ENCODE measurements around the gene MN1.
"Not testable (repeated sequence)": the region's sequence is repeated elsewhere in the genome, so short reads cannot be mapped to it uniquely, and the experiment has no call there.

MN1 gene

DNA sequence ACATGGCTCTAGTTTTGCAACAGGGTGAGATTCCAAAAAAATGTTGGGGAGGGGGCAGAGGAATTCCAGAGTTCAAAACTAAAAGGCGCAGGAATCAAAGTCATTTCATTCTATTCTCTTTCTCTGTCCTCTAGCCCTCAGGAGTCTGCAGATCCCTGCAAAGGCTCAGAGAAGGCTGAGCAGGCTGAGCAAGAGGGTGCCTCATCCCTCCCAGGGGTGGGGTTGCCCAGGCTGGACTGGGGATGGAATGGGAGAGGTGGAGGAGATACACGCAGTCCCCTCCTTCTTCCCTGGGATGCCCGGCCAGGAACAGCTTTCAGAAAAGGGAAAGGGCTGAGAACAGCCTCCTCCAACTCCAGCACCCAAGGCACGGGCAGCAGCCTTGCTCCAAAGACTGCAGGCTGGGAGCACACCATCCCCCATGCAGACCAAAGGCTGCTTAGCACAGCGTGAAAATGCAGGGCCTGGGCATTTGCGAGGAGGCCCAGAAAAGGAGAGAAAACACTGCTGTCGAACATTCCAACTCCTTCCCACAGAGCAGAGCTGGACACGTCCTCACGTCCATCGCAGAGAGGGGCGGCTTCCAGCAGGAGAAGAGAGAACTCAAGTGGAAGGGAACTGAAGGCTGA is 51.8 kb downstream of the MN1 start:
- DNase-seq (ENCODE audit: insufficient read length, low spot score) (no peak), FAIRE-seq (no peak)
- TF ChIP-seq TAF1 (IDR thresholded peaks at IDR 0.05; ENCODE audit: low read depth, low read length): no peak
- TF ChIP-seq PAX5 (IDR thresholded peaks at IDR 0.05; ENCODE audit: insufficient read depth, low read length, severe bottlenecking): no peak
- no peak for TF ChIP-seq POLR2AphosphoS5 (IDR thresholded peaks at IDR 0.05; ENCODE audit: low read depth, low read length)
- no peak for TF ChIP-seq SPI1 (IDR thresholded peaks at IDR 0.05; ENCODE audit: low read depth, low read length)
- TF ChIP-seq POLR2A (IDR thresholded peaks at IDR 0.05; ENCODE audit: low read depth, low read length): no peak
- TF ChIP-seq POU2F2 (IDR thresholded peaks at IDR 0.05; ENCODE audit: low read depth, low read length): no peak

DNA sequence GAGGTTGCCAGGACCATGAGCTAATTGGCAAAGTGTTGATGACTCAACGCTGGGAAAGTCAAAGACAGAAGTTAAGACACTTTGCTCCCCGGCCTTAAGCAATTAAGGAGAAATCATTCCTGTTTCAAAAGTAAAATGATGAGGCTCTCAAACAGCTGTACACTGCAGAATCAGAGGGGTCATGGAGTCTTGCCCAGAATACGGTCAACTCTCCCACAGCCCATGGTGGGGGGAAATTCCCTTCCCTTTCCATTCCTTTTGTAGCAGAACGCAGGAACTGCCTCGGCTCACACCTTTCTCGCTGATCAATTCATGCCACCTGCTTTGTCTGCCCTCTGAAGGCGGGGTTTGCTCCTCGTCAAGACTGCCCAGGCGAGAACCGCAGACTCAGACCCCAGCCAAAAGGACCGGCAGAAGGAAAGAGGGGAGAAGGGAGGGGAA is 52.8 kb downstream of the MN1 start:
- FAIRE-seq (no peak), DNase-seq (ENCODE audit: insufficient read length, low spot score) (no peak)
- TF ChIP-seq SPI1 (IDR thresholded peaks at IDR 0.05; ENCODE audit: low read depth, low read length) (no peak), POLR2A (IDR thresholded peaks at IDR 0.05; ENCODE audit: low read depth, low read length) (no peak), POU2F2 (IDR thresholded peaks at IDR 0.05; ENCODE audit: low read depth, low read length) (no peak), POLR2AphosphoS5 (IDR thresholded peaks at IDR 0.05; ENCODE audit: low read depth, low read length) (no peak), TAF1 (IDR thresholded peaks at IDR 0.05; ENCODE audit: low read depth, low read length) (no peak), PAX5 (IDR thresholded peaks at IDR 0.05; ENCODE audit: insufficient read depth, low read length, severe bottlenecking) (no peak)

DNA sequence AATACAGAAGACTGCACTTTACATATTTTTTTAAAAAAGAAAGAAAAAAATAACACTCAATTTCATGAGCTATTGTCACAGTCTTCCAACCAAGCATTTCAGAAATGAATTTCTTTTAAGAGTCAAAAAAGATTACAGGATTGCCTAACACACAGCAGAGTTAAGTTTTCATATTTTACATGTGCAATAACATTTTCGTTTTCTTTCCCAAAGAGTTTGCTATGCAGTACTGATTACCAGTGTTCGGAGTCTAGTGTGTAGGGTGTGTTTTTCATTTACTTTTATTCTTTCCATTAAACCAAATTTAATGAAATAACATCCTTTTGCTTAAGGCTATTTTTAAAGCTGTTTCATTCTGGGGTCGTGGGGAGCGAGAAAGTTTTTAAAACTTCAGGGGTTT is 53.2 kb downstream of the MN1 start:
- TF ChIP-seq SPI1 (IDR thresholded peaks at IDR 0.05; ENCODE audit: low read depth, low read length) (no peak), PAX5 (IDR thresholded peaks at IDR 0.05; ENCODE audit: insufficient read depth, low read length, severe bottlenecking) (no peak), TAF1 (IDR thresholded peaks at IDR 0.05; ENCODE audit: low read depth, low read length) (no peak), POU2F2 (IDR thresholded peaks at IDR 0.05; ENCODE audit: low read depth, low read length) (no peak), POLR2AphosphoS5 (IDR thresholded peaks at IDR 0.05; ENCODE audit: low read depth, low read length) (no peak), POLR2A (IDR thresholded peaks at IDR 0.05; ENCODE audit: low read depth, low read length) (no peak)
- FAIRE-seq: no peak
- DNase-seq (ENCODE audit: insufficient read length, low spot score): no peak

DNA sequence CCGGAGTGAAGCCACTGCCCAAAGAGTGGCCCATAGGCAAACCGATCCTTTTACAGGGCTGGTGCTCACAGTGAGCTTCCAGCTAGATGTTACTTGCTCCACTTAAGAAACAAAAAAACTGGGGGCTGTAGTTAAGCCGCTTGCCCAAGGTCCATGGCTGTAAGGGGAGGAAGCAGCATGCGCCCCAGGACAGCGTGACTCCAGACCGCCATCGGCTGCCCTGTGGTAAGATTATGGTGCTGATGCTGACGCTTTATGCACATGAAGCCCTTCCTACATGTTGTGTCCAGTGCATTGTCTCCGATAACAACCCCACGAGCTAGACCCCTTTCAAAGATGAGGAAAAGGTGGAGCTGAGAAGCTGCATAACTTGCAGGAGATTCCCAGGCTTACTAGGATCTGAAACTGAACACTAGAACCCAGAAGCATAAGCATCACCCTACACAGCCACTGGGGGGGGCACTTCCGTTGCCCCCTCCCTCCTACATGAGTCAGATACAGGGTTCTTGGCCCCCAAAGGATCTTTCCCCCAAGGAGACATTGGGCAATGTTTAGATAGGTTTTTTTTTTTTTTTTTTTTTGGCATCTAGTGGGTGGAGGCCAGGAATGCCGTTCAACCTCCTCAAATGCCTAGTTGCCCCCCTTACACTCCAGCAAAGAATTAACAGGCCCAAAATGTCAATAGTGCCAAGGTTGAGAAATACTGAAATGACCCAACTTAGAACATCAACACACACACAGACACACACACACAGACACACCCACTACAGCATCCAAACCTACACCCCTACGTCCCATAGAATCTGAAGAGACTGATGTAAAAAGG is 53.9 kb downstream of the MN1 start:
- FAIRE-seq (no peak), DNase-seq (ENCODE audit: insufficient read length, low spot score) (no peak)
- TF ChIP-seq POLR2A (IDR thresholded peaks at IDR 0.05; ENCODE audit: low read depth, low read length): no peak
- no peak for TF ChIP-seq POU2F2 (IDR thresholded peaks at IDR 0.05; ENCODE audit: low read depth, low read length)
- no peak for TF ChIP-seq TAF1 (IDR thresholded peaks at IDR 0.05; ENCODE audit: low read depth, low read length)
- no peak for TF ChIP-seq SPI1 (IDR thresholded peaks at IDR 0.05; ENCODE audit: low read depth, low read length)
- TF ChIP-seq PAX5 (IDR thresholded peaks at IDR 0.05; ENCODE audit: insufficient read depth, low read length, severe bottlenecking): no peak
- no peak for TF ChIP-seq POLR2AphosphoS5 (IDR thresholded peaks at IDR 0.05; ENCODE audit: low read depth, low read length)

DNA sequence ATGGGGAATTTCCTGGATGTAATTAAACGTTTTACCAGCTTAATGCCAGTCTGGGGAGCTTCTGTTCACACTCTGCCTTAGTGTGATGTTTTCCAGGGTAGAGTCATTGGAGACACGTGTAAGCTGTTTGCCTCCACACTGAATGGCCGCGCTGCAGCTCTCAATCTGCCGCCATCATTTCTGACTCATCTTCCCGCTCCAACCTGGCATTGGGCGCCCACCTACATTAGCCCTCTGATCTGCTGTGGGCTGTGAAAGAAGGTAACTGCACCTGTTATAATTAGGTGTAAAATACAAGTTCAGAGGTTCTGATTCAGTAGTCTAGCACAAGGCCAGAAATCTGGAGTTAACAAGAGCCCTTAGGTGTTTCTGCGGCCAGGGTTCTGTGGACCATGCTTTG is 54.6 kb downstream of the MN1 start:
- no peak for TF ChIP-seq POU2F2 (IDR thresholded peaks at IDR 0.05; ENCODE audit: low read depth, low read length)
- TF ChIP-seq SPI1 (IDR thresholded peaks at IDR 0.05; ENCODE audit: low read depth, low read length): no peak
- no peak for TF ChIP-seq PAX5 (IDR thresholded peaks at IDR 0.05; ENCODE audit: insufficient read depth, low read length, severe bottlenecking)
- no peak for TF ChIP-seq TAF1 (IDR thresholded peaks at IDR 0.05; ENCODE audit: low read depth, low read length)
- TF ChIP-seq POLR2A (IDR thresholded peaks at IDR 0.05; ENCODE audit: low read depth, low read length): no peak
- no peak for TF ChIP-seq POLR2AphosphoS5 (IDR thresholded peaks at IDR 0.05; ENCODE audit: low read depth, low read length)
- no peak for DNase-seq (ENCODE audit: insufficient read length, low spot score)
- no peak for FAIRE-seq

DNA sequence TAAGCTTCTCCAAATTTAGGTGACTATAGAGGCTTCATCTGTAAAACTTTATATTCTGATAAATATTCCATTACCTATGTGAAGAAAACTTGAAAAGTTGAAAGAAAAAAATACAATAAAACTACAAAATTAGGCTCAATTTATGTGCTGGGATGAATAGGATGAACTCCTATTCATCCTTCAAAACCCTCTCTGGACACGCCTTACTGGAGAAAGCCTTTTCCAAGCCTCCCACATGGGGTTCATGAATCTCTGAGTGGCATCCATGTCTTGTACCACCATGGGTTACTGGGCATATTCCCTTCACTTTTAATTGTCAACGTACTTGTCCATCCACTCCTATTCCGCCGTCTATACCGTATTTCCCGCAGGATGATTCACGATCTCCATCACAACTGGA is 55.7 kb downstream of the MN1 start:
- TF ChIP-seq PAX5 (IDR thresholded peaks at IDR 0.05; ENCODE audit: insufficient read depth, low read length, severe bottlenecking) (no peak), POLR2A (IDR thresholded peaks at IDR 0.05; ENCODE audit: low read depth, low read length) (no peak), TAF1 (IDR thresholded peaks at IDR 0.05; ENCODE audit: low read depth, low read length) (no peak), POU2F2 (IDR thresholded peaks at IDR 0.05; ENCODE audit: low read depth, low read length) (no peak), POLR2AphosphoS5 (IDR thresholded peaks at IDR 0.05; ENCODE audit: low read depth, low read length) (no peak), SPI1 (IDR thresholded peaks at IDR 0.05; ENCODE audit: low read depth, low read length) (no peak)

DNA sequence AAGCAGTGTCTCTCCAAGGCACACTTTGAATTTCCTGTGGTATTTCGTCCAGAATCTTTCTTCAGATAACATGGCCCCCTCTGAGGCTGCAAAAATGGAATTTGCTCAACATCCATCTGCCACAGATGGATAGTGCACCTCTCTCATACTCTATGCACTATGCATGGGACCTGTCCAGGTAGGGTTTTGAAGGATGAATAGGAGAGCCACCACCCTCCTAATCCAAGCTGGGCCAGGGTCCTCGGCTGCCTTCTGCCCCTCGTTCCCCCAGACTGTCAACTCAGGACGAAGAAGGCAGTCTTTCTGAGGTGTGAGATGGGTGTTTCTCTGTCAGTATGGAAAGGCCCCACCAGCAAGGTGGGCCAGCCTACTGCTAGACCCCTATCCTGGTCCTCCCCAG is 56.4 kb downstream of the MN1 start:
- DNase-seq (ENCODE audit: insufficient read length, low spot score): no peak
- TF ChIP-seq POLR2AphosphoS5 (IDR thresholded peaks at IDR 0.05; ENCODE audit: low read depth, low read length): no peak
- TF ChIP-seq POLR2A (IDR thresholded peaks at IDR 0.05; ENCODE audit: low read depth, low read length): no peak
- no peak for TF ChIP-seq TAF1 (IDR thresholded peaks at IDR 0.05; ENCODE audit: low read depth, low read length)
- TF ChIP-seq SPI1 (IDR thresholded peaks at IDR 0.05; ENCODE audit: low read depth, low read length): no peak
- TF ChIP-seq POU2F2 (IDR thresholded peaks at IDR 0.05; ENCODE audit: low read depth, low read length): no peak
- TF ChIP-seq PAX5 (IDR thresholded peaks at IDR 0.05; ENCODE audit: insufficient read depth, low read length, severe bottlenecking): no peak
- FAIRE-seq: no peak

More for the DNA sequence above, 55.7 kb downstream of the MN1 start:
- FAIRE-seq (no peak), DNase-seq (ENCODE audit: insufficient read length, low spot score) (no peak)

DNA sequence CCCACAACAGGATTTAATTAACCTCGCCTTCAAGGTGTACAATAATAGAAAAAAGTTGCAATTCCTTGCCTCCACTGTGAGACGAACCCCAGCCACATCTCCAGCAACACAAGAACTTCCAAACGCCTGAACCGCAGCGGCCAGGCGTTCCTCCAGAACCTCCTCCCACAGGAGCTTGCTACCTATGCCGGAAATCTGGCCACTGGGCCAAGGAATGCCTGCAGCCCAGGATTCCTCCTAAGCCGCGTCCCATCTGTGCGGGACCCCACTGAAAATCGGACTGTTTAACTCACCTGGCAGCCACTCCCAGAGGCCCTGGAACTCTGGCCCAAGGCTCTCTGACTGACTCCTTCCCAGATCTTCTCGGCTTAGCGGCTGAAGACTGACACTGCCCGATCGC is 57.5 kb downstream of the MN1 start:
- DNase-seq (ENCODE audit: insufficient read length, low spot score); FAIRE-seq: not testable (repeated sequence)

DNA sequence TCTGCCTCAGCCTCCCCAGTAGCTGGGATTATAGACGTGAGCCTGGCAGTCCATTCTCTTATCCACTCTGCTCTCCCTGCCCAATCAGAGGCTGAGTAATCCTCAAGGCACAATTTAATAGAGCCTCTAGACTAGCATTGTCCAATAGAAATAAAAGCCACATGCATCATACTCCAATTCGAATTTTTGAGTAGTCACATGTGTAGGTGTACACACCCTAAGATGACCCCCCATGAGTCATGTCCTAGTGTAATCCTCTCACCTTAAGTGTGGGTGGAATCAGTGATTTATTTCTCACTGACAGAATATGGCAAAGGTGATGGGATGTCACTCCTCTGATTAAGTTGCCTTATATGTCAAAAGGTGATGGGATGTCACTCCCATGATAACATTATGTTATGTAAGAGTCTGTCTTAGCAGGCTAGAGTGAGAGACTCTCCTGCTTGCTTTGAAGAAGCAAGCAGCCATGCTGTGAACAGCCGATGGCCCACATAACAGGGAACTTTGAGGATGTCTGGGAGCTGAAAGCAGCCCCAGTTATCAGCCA is 61.3 kb downstream of the MN1 start:
- DNase-seq (ENCODE audit: insufficient read length, low spot score) (no peak), FAIRE-seq (no peak)
- TF ChIP-seq POLR2AphosphoS5 (IDR thresholded peaks at IDR 0.05; ENCODE audit: low read depth, low read length) (no peak), POU2F2 (IDR thresholded peaks at IDR 0.05; ENCODE audit: low read depth, low read length) (no peak), POLR2A (IDR thresholded peaks at IDR 0.05; ENCODE audit: low read depth, low read length) (no peak), PAX5 (IDR thresholded peaks at IDR 0.05; ENCODE audit: insufficient read depth, low read length, severe bottlenecking) (no peak), TAF1 (IDR thresholded peaks at IDR 0.05; ENCODE audit: low read depth, low read length) (no peak), SPI1 (IDR thresholded peaks at IDR 0.05; ENCODE audit: low read depth, low read length) (no peak)
